ENCODE results near the gene OR51M1.

GRCh38 chr11:5363679-5364078 is 19.9 kb upstream of the OR51M1 start:
- TF ChIP-seq CTCF (tag by site-specific recombination; IDR thresholded peaks at IDR 0.05) (no peak), YY1 (tag by site-specific recombination; IDR thresholded peaks at IDR 0.05) (no peak), ZNF518A (tag by site-specific recombination; conservative IDR thresholded peaks at IDR 0.05; ENCODE audit: low read depth) (no peak), ZNF639 (tag by site-specific recombination; IDR thresholded peaks at IDR 0.05) (no peak), ZNF354C (tag by site-specific recombination; IDR thresholded peaks at IDR 0.05; ENCODE audit: borderline replicate concordance, low read depth) (no peak), ZNF785 (tag by site-specific recombination; IDR thresholded peaks at IDR 0.05) (no peak), EGR2 (tag by site-specific recombination; IDR thresholded peaks at IDR 0.05; ENCODE audit: low read depth) (no peak), ZNF350 (tag by site-specific recombination; IDR thresholded peaks at IDR 0.05) (no peak), PRDM10 (tag by site-specific recombination; IDR thresholded peaks at IDR 0.05) (no peak), GLI2 (tag by site-specific recombination; IDR thresholded peaks at IDR 0.05; ENCODE audit: borderline replicate concordance, low read depth) (no peak)
